ENCODE measurements around the gene MAD1L1. TPM values are rescaled to one million over a fixed set of nuclear protein-coding genes. Genes with fewer than 3 reads are reported as not detected.
"Not testable (repeated sequence)": the region's sequence is repeated elsewhere in the genome, so short reads cannot be mapped to it uniquely, and the experiment has no call there.

MAD1L1 gene
- total RNA-seq, 1 donor from 2014 or later, result 32.2 TPM

DNA sequence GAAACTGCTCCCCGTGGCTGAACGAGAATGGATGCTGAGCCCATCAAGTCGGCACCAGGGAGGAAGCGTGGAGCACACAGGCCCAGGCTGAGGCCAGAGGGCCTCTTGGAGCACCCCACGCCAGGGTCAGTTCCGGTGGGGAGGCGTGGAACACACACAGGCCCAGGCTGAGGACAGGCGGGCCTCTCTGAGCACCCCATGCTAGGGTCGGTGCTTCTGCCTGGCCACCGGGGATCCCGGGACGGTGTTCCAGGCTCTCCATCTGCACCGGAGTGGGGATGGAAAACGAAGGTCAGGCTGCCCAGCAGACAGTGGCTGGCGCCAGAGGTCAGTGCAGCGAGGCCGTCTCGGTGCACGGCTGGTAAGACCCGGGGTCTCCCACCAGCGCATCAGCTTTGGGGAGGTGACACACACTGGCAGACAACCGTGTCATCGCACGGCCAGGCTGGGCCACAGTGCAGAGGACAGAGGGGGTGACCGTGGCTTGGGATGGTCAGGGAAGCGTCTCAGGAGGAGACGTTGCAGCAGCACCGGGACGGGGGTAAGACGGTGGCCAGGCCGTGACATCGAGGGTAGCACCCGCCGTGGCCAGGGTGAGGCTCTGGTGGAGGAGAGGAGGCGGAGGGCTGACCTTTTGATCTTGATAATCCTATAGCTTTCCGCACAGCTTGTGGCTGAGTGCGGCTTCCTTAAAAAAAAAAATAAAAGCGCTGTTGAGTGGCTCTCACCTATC lies 358.7 kb downstream of the MAD1L1 start:
- DNase-seq (ENCODE audit: low spot score), result no peak

DNA sequence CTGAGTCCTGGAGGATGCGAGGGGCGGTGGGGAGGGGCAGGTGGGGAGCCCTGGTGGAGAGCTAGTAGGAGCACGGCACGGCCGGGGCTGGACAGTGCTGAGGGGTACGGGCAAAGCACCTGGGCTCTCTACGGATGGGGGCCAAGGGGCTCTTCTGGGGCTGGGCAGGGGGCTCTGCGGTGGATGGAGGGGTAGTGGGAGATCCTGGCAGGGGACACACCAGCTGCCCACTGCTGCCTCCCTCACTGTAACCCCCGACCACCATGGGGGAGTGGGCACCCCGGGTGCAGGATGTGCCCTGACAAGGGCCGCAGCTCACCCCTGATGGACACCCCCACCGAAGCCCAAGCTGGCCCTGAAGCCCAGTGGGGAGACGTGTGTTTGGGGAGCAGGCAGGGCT lies 359.3 kb downstream of the MAD1L1 start:
- no peak for DNase-seq (ENCODE audit: low spot score)

DNA sequence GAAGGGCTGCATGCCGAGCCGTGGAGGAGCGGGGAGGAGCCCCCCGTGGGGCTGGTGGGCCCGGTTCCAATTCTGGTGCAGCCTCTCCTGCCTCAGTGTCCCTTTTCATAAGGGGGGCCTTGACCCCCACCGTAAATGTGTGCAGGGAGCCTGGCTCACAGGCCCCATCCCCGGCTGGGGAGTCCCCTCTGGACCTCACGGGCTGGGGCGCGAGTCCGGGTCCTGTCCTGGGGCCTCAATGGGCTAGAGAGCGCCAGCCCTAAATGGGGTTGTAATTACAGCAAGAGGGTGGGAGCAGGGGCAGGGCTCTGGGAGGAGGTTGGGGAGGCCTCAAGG lies 359.7 kb downstream of the MAD1L1 start:
- DNase-seq (ENCODE audit: low spot score), result no peak

DNA sequence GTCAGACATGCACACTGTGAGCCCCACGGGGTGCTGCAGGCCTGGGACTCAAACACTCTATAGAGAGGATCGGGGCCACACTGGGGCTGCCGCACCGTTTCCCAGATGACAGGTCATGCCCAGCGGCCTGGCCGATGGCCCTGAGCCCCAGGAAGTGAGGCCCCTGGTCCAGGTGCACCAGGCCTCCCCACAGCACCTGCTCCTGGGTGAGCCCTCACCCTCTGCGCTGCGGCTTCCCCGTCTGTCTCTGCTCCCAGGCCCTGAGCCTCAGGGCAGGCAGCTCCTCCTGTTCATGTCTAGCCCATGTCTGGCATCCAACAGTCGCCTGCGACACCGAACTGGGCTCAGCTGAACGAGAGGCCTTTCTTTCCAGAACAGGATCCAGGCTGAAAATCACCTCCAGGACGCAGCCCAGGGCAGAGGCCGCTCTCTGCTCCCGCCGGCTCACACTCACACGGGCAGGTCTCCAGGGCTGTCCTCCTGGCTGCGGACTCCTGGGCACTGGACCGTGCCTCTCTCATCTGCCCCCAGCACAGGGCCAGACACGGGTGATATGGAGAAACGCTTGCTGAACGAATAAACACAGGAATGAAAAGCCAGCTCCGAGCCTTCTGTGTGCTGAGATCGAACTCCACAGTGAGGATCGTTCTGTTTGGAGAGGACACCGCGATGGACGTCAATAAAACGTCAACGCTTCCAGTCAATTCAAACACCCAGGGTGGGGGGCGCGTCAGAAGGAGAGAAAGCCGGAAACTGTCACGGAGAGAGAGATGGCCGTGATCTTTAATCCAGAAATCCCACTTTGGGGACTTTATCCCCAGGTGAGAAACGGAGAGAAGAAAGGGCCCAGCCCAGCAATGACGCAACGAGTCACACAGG lies 360.3 kb downstream of the MAD1L1 start:
- DNase-seq (ENCODE audit: low spot score), result no peak

DNA sequence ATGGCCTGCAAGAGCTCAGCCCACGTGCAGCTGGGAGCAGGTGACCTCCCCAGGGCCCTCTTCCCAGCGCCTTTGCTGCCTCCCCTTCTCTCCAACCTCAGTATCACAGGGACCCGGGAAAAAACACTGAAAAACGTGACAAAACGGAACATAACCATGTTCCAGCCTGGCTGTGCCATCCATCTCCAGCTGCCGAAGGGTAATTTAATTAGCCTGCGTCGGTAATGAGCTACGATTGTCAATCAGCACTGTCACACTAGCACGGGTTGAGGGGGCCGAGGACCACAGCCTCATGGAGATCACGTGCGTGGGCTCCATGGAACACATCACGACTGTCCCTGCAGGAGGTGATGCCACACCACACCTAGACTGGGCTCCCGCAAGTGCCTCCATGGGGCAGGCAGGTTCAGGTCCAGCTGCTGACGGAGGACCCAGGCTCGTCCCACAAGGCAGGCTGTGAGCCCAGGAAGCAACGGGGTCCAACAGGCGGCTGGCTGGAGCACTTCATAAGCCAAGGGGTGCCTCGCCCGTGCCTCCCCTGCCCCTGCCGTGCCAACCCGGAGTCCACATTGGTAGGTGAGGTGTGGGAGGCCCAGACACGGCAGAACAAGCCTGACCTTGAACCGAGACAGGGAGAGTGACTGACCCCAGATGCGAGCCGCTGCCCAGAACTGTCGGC lies 363.2 kb downstream of the MAD1L1 start:
- DNase-seq (ENCODE audit: low spot score), result no peak

DNA sequence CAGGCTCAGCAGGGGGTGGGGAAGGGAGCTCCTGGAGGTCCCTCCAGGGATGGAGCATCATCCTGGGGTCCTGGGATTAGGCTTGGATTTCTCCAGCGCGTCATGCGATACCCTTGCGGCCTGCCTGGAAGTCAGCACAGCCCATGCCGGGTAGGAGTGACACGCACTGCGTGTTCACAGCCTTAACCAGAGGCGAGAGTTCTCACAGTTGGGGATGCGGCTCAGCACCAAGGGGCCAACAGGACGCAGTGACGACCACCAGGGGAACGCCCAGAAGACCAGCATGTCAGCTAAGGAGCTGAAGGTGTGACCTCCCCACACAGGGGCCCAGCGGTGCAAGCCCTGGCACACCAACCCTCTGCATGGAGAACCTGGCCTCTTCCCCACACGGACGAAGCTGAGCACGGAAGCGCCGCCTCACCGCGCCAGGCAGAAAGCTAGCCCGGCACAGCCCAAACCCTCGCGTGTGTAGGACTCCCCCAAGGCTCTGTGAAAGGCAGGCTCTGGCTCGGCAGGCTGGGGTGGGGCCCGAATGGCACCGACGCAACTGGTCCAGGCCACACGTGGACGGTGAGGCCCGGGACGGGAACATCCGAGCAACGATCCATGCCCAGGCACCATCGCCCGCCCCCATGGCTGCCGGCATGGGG lies 364.1 kb downstream of the MAD1L1 start:
- no peak for DNase-seq (ENCODE audit: low spot score)

DNA sequence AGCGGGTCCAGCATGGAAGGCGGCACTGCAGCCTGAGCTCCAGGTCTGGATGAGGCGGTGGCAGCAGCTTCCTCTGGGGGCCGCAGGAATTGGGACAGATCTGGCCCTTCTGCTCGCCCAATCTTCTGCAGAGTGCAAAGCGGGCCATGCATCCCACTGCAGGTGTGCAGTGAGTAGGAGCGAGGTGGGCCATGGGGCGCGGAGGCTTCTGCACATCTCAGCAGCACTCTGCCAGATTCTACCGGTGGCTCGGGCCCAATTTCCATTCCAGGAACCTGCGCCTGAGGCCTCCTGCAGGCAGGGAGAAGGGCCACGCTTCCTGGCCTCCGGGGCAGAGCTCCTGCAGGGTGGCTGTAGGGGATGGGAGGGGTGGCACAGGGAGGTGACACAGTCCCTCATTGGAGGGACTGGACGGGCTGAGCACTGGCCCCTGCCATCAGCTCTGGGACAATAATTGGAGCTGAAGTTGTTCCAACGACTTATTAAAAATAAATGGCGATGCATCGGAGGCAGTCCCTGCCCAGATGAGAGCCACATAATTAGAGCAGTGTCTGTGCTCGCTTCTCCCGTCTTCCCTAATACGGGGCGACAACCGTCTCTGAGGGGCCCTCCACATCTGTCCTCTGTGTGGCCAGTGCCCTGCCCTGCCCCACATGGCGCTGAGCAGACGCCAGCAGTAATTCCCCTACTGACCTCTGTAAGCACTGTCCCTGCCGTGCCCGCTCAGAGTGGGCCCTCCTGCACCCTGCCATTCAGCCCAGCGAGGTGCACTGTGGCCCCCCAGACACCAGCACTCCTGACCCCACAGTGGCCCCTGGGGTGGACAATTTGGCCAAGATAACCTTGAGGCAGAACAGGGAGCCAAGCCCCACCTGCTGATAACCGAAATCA lies 365.1 kb downstream of the MAD1L1 start:
- DNase-seq (ENCODE audit: low spot score), result no peak

DNA sequence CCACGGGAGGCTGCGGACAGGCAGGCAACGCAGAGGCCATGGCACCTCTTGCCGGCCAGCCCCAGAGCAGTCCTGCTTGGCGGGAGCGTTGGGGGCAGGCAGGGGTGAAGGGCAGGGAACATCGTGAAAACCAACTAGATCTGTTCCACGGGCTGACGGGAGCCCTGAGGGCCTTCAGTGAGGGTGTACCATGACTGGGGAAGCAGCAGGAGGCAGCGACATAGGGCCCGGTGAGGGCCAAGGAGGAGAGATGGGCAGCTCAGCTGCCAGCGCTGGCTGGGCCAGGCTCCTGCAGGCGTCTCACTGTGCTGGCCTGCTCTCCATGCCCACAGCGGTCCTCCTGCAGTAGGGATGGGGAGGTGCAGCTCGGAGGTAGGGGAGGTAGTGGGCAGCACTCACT lies 366.1 kb downstream of the MAD1L1 start:
- no peak for DNase-seq (ENCODE audit: low spot score)

DNA sequence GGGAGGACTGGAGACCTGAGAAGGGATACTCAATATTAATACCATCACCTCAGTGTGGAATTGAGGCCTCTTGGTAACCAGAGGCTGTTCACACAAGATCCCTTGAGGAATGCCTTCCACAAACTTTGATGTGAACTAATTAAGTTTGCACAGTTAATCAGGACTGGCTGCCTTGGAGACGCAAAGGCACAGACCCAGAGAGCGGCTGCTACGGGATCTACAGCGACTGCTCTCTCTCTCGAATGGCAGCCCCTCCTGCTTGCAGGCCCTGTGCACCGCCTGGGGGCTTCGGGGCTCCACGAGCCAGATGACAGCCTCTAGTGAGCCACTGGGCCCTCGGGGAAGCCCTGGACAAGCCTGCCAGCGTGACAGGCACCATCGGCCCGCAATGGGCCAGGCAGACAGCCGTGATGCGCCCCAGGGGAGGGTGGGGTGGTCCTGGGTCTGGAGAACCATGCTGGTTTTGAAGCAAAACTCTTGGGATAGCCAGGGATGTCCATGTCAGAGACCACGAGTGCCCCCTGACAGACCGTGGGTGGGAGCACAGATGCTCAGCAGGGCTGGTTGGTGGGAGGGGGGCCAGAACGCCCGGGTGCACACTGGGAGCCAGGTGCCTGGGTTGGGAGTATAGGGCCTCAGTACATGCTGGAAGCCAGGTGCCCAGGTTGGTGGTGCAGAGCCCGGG lies 367.0 kb downstream of the MAD1L1 start:
- DNase-seq (ENCODE audit: low spot score), result no peak

DNA sequence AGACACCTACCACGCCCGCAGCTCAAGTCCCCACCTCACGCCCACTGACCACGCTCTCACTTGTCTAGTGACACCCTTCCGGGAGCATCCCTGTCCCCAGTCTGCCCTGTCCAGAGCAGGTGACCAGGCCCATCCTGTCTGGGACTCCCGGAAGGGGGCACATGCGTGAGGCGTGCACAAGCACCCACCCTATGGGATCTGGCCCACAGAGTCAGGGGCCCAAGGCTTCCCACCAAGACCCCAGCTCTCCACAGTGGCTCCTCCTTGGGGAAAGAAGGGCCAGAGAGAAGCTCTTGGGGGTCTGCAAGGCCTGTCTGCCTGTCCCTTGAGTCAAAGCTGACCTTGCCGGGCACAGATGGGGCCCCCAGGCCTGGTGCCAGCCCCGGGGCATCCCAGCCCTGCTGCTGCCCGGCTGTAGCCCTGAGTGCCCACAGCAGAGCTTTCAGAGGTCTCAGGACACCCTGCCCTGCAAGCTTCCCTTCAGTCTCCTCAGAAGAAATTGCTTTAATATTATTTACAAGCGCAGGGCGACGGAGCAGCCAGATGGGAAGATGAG lies 367.7 kb downstream of the MAD1L1 start:
- DNase-seq (ENCODE audit: low spot score), result no peak

DNA sequence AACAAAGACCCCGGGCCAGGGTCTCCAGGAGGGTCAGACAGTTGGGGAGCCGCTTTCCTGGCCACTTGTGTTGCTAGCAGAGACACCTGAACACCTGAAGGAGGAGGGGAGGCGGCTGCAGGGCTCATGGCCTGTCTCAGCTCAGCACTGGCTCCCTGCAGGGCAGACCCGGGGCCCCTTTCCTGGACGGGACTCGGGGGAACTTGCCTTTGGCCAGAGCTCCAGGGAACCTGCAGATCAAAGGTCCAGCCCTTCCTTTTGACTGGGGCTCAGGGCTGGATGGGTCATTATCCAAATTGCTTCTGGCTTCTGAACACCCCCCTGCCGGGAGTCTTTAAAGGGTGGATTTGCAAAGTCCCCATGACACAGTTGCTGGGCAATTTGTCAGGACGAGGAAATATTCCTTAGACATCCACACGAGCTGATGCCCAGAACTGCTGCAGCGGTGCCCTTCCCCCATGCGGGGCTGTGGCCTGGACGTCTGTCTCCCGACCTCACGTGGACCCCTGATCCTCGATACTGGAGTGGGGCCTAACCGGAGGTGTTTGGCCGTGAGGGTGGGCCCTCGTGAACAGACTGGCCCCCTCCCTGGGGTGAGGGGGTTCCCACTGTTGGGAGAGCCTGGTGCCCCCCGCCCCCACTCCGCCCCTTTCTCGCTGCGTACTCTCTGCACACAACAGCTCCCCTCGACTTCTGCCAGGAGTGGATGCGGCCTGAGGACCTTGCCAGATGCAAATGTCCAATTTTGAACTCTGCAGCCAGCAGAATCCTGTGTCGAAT lies 368.4 kb downstream of the MAD1L1 start:
- no peak for DNase-seq (ENCODE audit: low spot score)

DNA sequence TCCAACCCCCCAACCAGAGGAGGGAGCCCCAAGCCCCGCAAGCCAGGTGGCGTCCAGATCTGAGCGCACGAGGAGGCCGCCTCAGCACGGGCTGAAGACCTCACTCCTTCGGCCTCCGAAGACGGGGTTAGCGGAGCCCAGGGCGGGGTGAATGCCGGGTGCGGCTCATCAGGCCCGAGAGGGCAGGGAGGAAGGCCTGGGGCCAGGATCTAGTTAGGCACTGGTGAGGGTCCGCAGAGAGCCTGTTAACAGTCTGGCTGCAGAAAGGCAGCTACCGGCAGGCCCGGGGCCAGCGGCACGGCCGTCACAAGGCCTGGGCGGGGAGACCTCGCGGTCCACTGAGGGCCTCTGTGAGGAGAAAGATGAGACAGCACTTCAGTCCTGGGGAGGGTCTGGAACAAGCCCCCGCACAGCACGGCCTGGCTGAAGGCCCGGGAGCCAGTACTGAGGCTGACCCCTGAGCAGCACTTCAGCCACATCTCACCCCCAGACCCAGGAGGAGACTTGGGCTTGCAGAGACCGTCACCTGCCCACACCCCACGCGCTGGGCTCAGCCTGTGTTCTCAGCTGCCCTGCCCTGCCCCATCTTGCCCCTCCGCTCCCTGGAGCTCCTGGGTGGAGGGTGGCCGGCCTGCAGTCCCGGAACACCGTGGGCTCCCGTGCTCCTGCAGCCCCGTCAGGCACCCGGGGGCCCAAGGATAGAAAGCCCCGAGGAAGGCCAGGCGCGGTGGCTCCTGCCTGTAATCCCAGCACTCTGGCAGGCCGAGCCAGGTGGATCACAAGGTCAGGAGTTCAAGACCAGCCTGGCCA lies 369.4 kb downstream of the MAD1L1 start:
- DNase-seq (ENCODE audit: low spot score), result no peak

DNA sequence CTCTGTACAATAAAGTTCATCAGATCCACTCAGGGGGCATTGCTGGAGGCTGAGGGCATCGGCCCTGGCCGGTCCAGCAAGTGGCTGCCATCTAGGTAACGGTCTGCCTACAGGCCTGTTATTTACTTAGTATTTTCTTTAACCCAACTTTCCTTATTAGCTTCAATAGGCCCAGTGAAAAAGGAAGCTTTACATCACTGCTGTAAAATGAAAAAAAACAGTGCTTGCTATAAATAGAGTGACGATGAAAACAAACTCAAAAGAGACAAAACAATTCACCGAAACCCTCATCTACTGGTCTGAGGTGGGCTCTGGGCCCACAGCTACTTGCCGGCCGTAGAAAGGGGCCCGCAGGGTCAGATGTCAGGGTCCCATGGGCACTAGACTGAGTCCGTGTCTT lies 370.2 kb downstream of the MAD1L1 start:
- DNase-seq (ENCODE audit: low spot score), result no peak

DNA sequence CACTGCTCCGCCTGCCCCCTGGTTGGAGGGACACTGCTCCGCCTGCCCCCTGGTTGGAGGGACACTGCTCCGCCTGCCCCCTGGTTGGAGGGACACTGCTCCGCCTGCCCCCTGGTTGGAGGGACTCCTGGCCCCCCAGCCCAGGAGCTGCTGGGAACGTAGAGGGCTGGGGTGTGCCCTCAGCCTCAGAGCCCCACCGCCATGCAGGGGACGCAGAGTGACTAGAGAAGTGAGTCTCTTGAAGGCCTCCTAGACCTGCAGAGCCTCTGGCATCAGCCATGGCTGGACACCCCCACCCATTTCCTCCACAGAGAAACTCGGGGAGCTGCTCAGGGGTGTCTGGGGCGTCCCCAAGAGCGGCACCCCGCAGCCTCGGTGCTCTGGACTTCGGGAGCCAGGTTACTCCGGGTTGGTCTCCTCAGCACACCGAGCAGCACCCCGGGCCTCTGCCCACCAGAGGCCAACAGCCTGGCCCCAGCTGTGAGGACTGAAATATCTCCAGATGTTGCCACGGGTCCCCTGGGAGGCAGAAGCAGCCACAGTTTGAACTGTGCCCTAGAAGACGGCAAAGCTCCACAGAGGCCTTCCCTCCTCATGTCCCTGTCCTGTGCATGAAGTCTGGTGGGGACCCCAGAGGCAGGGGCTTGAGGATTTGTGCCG lies 370.8 kb downstream of the MAD1L1 start:
- no peak for DNase-seq (ENCODE audit: low spot score)

DNA sequence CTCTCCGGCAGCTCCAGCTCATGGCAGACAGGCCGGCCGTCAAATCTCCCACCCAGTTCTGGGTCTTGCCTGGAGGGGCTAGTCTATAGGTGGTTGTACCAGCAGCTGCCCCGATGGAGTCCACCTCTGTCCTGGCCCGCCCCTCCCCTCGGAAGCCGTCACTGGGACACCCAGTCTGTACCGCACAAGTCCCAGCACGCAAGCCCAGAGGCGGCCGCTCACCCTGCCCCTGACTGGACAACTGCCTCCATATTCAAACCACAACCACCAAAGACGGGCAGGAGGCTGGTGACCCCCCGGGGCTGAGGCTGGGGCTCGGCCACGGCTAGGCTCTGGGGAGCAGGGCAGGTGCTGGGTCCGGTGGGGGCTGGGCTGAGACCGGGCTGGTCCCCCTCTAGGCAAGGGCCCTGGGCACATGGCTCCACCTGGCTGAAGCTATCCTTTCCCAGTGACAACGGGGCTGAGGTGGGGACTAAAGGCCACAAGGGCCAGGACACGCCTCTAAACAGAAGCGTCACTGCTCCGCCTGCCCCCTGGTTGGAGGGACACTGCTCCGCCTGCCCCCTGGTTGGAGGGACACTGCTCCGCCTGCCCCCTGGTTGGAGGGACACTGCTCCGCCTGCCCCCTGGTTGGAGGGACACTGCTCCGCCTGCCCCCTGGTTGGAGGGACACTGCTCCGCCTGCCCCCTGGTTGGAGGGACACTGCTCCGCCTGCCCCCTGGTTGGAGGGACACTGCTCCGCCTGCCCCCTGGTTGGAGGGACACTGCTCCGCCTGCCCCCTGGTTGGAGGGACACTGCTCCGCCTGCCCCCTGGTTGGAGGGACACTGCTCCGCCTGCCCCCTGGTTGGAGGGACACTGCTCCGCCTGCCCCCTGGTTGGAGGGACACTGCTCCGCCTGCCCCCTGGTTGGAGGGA lies 371.6 kb downstream of the MAD1L1 start:
- DNase-seq (ENCODE audit: low spot score), result not testable (repeated sequence)

DNA sequence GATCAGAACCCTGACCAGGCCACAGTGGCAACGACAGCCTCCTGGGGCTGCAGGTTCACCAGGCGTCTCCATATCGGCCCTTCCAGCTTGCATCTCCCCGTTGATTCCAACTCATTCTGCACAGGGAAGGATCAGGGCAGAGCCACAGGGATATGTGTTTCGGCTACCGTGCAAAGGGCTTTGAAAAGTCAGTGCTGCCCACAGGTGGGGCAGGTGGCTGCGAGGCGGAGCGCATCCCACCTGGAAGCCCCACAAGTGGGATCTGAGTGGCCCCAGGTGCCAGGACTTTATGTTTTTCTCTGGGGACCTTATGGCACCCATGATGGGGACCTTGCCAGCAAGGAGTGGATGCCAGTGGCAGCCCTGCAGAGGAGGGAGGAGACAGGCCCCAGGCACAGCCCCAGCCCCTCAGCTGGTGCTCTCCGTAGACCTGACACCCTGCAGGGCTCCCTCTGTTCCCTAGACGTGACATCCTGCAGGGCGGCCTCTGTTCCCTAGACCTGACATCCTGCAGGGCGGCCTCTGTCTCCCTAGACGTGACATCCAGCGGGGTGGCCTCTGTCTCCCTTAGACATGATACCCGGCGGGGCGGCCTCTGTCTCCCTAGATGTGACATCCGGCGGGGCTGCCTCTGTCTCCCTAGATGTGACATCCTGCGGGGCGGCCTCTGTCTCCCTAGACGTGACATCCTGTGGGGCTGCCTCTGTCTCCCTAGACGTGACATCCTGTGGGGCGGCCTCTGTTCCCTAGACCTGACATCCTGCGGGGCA lies 373.3 kb downstream of the MAD1L1 start:
- no peak for DNase-seq (ENCODE audit: low spot score)
